K562 treated with DMSO at 1 percent for 48 hours (cell line): ENCODE measurements around the gene SULT1A2. TPM values are rescaled to one million over a fixed set of nuclear protein-coding genes. Genes with fewer than 3 reads are reported as not detected.

Experiments used
- total RNA-seq: library from RNA; unstranded; fragments of 300-600 nt; gene quantifications from 2 replicates; pipeline ENCODE4 v1.2.3, GENCODE V29; 2022; ENCODE audit warnings: low replicate concordance; ENCODE audit errors: extremely low read depth

The SULT1A2 gene
- not detected in 2 replicates for total RNA-seq

GRCh38 chr16:28596840-28597691, at the start of gene SULT1A2:
TSS of gene SULT1A2 (minus strand) at chr16:28597050. CDS start at chr16:28595930, 1,120 bp downstream.

GRCh38 chr16:28637765-28638164, 40.9 kb upstream of the SULT1A2 start, which contains the start of gene NPIPB8:
TSS of gene NPIPB8 (plus strand) at chr16:28638065. CDS start at chr16:28638361, 296 bp downstream.

GRCh38 chr16:28609631-28610594, 13.1 kb upstream of the SULT1A2 start, which contains the start of gene SULT1A1:
TSS of gene SULT1A1 (minus strand) at chr16:28610044. CDS start at chr16:28608855, 1,189 bp downstream.

GRCh38 chr16:28553776-28554633, 42.8 kb downstream of the SULT1A2 start, which contains the start of gene SGF29:
TSS of gene SGF29 (plus strand) at chr16:28553920. CDS start at chr16:28581070, 27,150 bp downstream.

Other genes starting within 250 kb of the SULT1A2 start
- not detected in 2 replicates for gene NPIPB6, start 233.5 kb downstream of the SULT1A2 start, total RNA-seq
- 282 TPM in 1 of 2 replicates, not detected in the other for gene EIF3CL, start 193.2 kb downstream of the SULT1A2 start, total RNA-seq
- gene NPIPB7, start 124.7 kb downstream of the SULT1A2 start, total RNA-seq, result not detected in 2 replicates
- not detected in 2 replicates for gene CLN3, start 105.0 kb downstream of the SULT1A2 start, total RNA-seq
- not detected in 2 replicates for gene APOBR, start 102.4 kb downstream of the SULT1A2 start, total RNA-seq
- not detected in 2 replicates for gene IL27, start 90.2 kb downstream of the SULT1A2 start, total RNA-seq
- not detected in 2 replicates for gene NUPR1, start 58.1 kb downstream of the SULT1A2 start, total RNA-seq
- gene SGF29, start 43.1 kb downstream of the SULT1A2 start, total RNA-seq, result not detected in 2 replicates
- not detected in 2 replicates for gene SULT1A1, start 13.0 kb upstream of the SULT1A2 start, total RNA-seq
- not detected in 2 replicates for gene NPIPB8, start 41.0 kb upstream of the SULT1A2 start, total RNA-seq
- not detected in 2 replicates for gene EIF3C, start 114.4 kb upstream of the SULT1A2 start, total RNA-seq
- not detected in 2 replicates for gene NPIPB9, start 154.7 kb upstream of the SULT1A2 start, total RNA-seq
- gene ATXN2L, start 225.9 kb upstream of the SULT1A2 start, total RNA-seq, result 201 TPM in 1 of 2 replicates, not detected in the other
- gene TUFM, start 249.3 kb upstream of the SULT1A2 start, total RNA-seq, result not detected in 2 replicates